Erythroblast (primary cell): ENCODE measurements around the gene GARS1.

Experiments used
- GATA1 ChIP-seq: IDR thresholded peaks from 2 replicates; pipeline ENCODE4 v1.6.1; 2011; ENCODE audit warnings: low read depth, mild to moderate bottlenecking, control low read depth, low read length, moderate library complexity
- POLR2A ChIP-seq: IDR thresholded peaks from 2 replicates; pipeline ENCODE4 v1.6.1; 2011; ENCODE audit warnings: mild to moderate bottlenecking, low read length

- TF ChIP-seq POLR2A = no peak
- TF ChIP-seq GATA1 = no peak
These were observed 48.7 kb upstream of the GARS1 start for GRCh38 chr7:30545791-30546555.
